HAP-1 (cell line): Measurements from ENCODE around the gene RAPGEF1.
"Not testable (repeated sequence)": the region's sequence is repeated elsewhere in the genome, so short reads cannot be mapped to it uniquely, and the experiment has no call there.

Source experiments
- DNase-seq, 2 experiments: peaks; one replicate each; pipeline ENCODE4 v3.0.0-alpha.2; 2016 to 2020; ENCODE audit warnings: low spot score in 2 of 2
- H3K27me3 ChIP-seq: fragments of 250-450 bp; sonication (Bioruptor Pico); 2 replicates; pipeline ENCODE4 v1.5.1; 2020; ENCODE audit warnings: low read depth, mild to moderate bottlenecking, moderate library complexity
- H3K36me3 ChIP-seq: fragments of 250-450 bp; sonication (Bioruptor Pico); replicated peaks from 2 replicates; pipeline ENCODE4 v1.5.1; 2020; ENCODE audit warnings: mild to moderate bottlenecking
- H3K4me1 ChIP-seq: fragments of 250-450 bp; sonication (Bioruptor Pico); 2 replicates; pipeline ENCODE4 v1.5.1; 2020; ENCODE audit warnings: mild to moderate bottlenecking
- H3K4me3 ChIP-seq: fragments of 250-450 bp; sonication (Bioruptor Pico); 2 replicates; pipeline ENCODE4 v1.5.1; 2020; ENCODE audit warnings: mild to moderate bottlenecking, moderate library complexity
- H3K9me3 ChIP-seq: fragments of 250-450 bp; sonication (Bioruptor Pico); 2 replicates; pipeline ENCODE4 v1.5.1; 2020; ENCODE audit warnings: mild to moderate bottlenecking, moderate library complexity
- in situ Hi-C: fragments of 300-500 bp; cut with MboI; formaldehyde crosslinking; loops from 3 replicates; pipeline ENCODE4 v1.14.3; 2020; ENCODE audit warnings: low sequenced_read_pairs, inconsistent platforms, mixed read lengths

The RAPGEF1 gene

GRCh38 chr9:131668439-131669268 lies 71.2 kb downstream of the RAPGEF1 start:
- H3K4me3 ChIP-seq: no peak overlapping the region
- H3K27me3 ChIP-seq: no peaks in the 10 kb centered on the region
- no peaks in the 10 kb centered on the region; the same call in none of the 2 replicates for H3K9me3 ChIP-seq
- in situ Hi-C loops: no loop called here
- H3K36me3 ChIP-seq: no peaks in the 10 kb centered on the region
- H3K4me1 ChIP-seq: no peaks in the 10 kb centered on the region
- DNase-seq: no peak

GRCh38 chr9:131668057-131668438 lies 71.8 kb downstream of the RAPGEF1 start:
- in situ Hi-C loops: no loop called here
- no peak for DNase-seq
- Histone ChIP-seq H3K27me3 (no peaks in the 10 kb centered on the region), H3K9me3 (no peaks in the 10 kb centered on the region; the same call in none of the 2 replicates), H3K4me1 (no peaks in the 10 kb centered on the region), H3K36me3 (no peaks in the 10 kb centered on the region), H3K4me3 (no peak overlapping the region)

- no peaks in the 10 kb centered on the region for H3K4me1 ChIP-seq
- H3K36me3 ChIP-seq: no peaks in the 10 kb centered on the region
- DNase-seq: no peak
- no peaks in the 10 kb centered on the region for H3K27me3 ChIP-seq
- in situ Hi-C loops: no loop called here
- H3K4me3 ChIP-seq: no peak overlapping the region
- H3K9me3 ChIP-seq: no peaks in the 10 kb centered on the region; the same call in none of the 2 replicates
These were observed 72.3 kb downstream of the RAPGEF1 start for GRCh38 chr9:131667576-131667975.

- DNase-seq: no peak
- H3K4me1 ChIP-seq: peaks cover under 1% of the 10 kb centered on the region
- no peaks in the 10 kb centered on the region; the same call in none of the 2 replicates for H3K9me3 ChIP-seq
- in situ Hi-C loops: no loop called here
- no peaks in the 10 kb centered on the region for H3K27me3 ChIP-seq
- H3K36me3 ChIP-seq: no peaks in the 10 kb centered on the region
- no peak overlapping the region for H3K4me3 ChIP-seq
These were observed 73.1 kb downstream of the RAPGEF1 start for GRCh38 chr9:131666774-131667173.

DNA sequence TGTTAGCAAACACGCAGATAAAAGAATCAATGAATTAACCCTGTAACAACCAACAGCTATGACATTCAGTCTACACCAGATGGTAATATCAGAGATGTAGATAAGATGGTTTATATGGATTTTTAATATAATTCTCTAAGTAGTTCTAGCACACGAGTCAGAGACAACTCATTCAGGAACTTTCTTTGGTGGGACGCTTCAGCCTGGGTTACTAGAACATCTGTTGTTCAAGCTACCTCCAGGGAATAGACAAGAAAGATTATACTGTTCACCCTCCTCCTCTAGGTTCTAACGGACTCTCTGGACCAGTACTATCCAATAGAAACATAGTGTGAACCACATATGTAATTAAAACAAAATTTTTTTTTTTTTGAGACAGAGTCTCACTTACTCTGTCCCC lies 73.8 kb downstream of the RAPGEF1 start:
- in situ Hi-C loops: no loop called here
- Histone ChIP-seq H3K27me3 (no peaks in the 10 kb centered on the region), H3K4me1 (peaks cover 8% of the 10 kb centered on the region)

GRCh38 chr9:131663288-131663687 lies 76.6 kb downstream of the RAPGEF1 start:
- Histone ChIP-seq H3K9me3 (no peaks in the 10 kb centered on the region; the same call in none of the 2 replicates), H3K4me1 (peaks cover 26% of the 10 kb centered on the region), H3K27me3 (no peaks in the 10 kb centered on the region), H3K36me3 (no peaks in the 10 kb centered on the region), H3K4me3 (no peak overlapping the region)
- in situ Hi-C loops: no loop called here
- no peak for DNase-seq

More for the DNA sequence above, 73.8 kb downstream of the RAPGEF1 start:
- Histone ChIP-seq H3K4me3 (no peak overlapping the region), H3K36me3 (no peaks in the 10 kb centered on the region), H3K9me3 (no peaks in the 10 kb centered on the region; the same call in none of the 2 replicates)
- DNase-seq: no peak

GRCh38 chr9:131662289-131662621 lies 77.6 kb downstream of the RAPGEF1 start:
- H3K9me3 ChIP-seq, H3K4me3 ChIP-seq, H3K36me3 ChIP-seq, in situ Hi-C loops, DNase-seq, H3K27me3 ChIP-seq: not testable (repeated sequence)
- peaks cover 26% of the 10 kb centered on the region for H3K4me1 ChIP-seq

DNA sequence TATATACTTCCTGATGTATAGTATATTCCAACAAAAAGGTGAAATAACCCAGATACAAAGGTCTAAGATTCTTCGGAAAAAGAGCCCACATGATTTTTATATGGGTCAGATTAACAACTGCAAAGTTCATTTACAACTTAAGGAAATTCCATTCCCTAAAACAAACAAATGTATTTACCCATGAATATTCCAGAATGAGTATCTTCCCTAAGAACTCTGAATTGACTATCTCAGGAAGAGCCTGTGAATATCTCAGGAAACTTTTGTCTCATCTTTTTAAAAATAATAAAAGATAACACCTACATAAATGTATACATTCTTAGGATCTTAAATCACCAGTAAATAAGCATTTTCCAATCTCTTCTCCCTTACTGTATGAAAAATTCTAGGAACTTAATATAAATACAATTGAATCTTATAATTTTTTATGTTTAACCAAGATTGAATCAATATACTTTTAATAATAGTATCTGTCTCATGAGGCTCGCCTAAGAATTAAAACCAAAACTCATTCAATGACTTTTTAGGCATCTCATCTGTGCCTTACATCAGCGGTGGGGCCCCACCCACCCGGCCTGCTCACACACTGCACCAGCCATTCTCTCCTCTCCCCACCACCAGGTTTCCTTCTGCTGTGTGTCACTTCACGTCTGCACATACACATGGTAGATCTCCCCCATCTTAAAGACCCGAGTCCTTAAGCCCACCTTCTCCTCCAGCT lies 78.1 kb downstream of the RAPGEF1 start:
- no peak overlapping the region for H3K4me3 ChIP-seq
- in situ Hi-C loops: no loop called here

GRCh38 chr9:131660466-131661405 lies 79.1 kb downstream of the RAPGEF1 start:
- peaks cover 26% of the 10 kb centered on the region for H3K4me1 ChIP-seq
- H3K9me3 ChIP-seq: no peaks in the 10 kb centered on the region; the same call in none of the 2 replicates
- in situ Hi-C loops: no loop called here
- no peak overlapping the region for H3K4me3 ChIP-seq
- no peaks in the 10 kb centered on the region for H3K36me3 ChIP-seq
- H3K27me3 ChIP-seq: no peaks in the 10 kb centered on the region
- DNase-seq: peak; percentile 76 to 77

More for the DNA sequence above, 78.1 kb downstream of the RAPGEF1 start:
- Histone ChIP-seq H3K36me3 (no peaks in the 10 kb centered on the region), H3K9me3 (no peaks in the 10 kb centered on the region; the same call in none of the 2 replicates), H3K4me1 (peaks cover 26% of the 10 kb centered on the region), H3K27me3 (no peaks in the 10 kb centered on the region)
- DNase-seq: no peak

DNA sequence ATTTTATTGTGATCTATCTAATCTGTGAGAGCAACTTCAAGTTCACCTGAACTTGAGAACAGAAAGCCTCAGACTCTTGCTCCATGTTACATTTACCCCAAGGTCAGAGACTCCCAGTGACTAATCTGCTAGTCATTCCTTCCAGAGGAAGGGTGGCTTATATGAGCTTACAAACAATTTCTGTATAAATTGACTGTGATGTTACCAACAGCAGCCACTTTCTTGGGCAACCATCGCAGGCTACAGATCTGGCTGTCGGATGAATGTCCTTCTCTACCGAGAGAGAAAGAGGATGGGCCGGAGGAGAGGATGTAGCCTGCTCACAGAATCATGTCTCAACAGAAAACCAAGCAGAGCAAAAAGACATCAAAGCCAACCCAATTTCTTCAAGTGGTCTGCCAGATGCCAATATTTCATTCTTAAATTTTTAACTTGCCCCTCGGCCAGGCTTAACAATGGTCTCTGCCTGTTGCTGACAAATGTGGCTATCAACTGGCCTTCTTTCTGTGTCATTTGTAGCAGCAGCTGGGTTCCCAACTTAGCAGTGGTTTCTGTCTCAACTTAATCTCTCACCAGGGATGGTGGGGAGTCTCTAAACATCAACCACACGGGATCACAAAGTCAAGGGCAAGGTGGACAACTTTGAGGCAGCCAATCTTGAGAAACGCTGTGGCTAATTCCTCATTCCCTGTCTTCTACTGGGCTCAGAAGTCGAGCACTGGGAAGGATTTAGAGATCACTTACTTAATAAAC lies 81.3 kb downstream of the RAPGEF1 start:
- DNase-seq: no peak
- Histone ChIP-seq H3K4me1 (peaks cover 26% of the 10 kb centered on the region), H3K9me3 (no peaks in the 10 kb centered on the region), H3K4me3 (no peak overlapping the region), H3K27me3 (no peaks in the 10 kb centered on the region), H3K36me3 (no peaks in the 10 kb centered on the region)
- in situ Hi-C loops: no loop called here

- in situ Hi-C loops: no loop called here
- Histone ChIP-seq H3K4me3 (no peak overlapping the region), H3K4me1 (peaks cover 26% of the 10 kb centered on the region), H3K36me3 (no peaks in the 10 kb centered on the region), H3K9me3 (no peaks in the 10 kb centered on the region), H3K27me3 (no peaks in the 10 kb centered on the region)
- no peak for DNase-seq
These were observed 81.9 kb downstream of the RAPGEF1 start for GRCh38 chr9:131657940-131658339.

- Histone ChIP-seq H3K4me3 (no peak overlapping the region), H3K27me3 (no peaks in the 10 kb centered on the region), H3K4me1 (peaks cover 26% of the 10 kb centered on the region), H3K9me3 (no peaks in the 10 kb centered on the region), H3K36me3 (no peaks in the 10 kb centered on the region)
- DNase-seq: no peak
- in situ Hi-C loops: no loop called here
These were observed 82.4 kb downstream of the RAPGEF1 start for GRCh38 chr9:131657456-131657855.

DNA sequence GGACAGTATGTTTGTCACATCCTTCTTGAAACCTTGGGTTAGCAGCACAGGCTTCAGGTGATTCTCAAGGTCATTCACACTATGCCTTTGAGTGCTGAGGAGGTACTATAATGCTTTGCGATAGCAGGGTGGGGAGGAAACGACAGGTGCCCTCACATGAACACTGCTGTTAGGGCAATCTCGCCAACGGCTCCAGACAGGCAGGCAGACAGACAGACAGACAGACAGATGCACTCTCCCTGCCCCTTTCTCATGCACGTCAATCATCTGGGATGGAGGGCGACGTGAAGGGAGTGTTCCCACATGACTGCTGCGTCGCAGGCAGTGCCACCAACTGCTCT lies 82.9 kb downstream of the RAPGEF1 start:
- in situ Hi-C loops: no loop called here
- Histone ChIP-seq H3K9me3 (no peaks in the 10 kb centered on the region), H3K4me1 (peaks cover 26% of the 10 kb centered on the region), H3K27me3 (no peaks in the 10 kb centered on the region), H3K4me3 (no peak overlapping the region), H3K36me3 (no peaks in the 10 kb centered on the region)
- no peak for DNase-seq
